WTC11 (cell line): ENCODE data around the gene NDUFV2.

Experiments used
- NFE2L1 ChIP-seq: sonication (generic); formaldehyde crosslinking; IDR thresholded peaks from 2 replicates; pipeline ENCODE4 v1.8.1; 2023; ENCODE audit warnings: missing genetic modification reagents
- TCF7 ChIP-seq: sonication (generic); formaldehyde crosslinking; IDR thresholded peaks from 2 replicates; pipeline ENCODE4 v1.8.0; 2022; ENCODE audit warnings: mild to moderate bottlenecking, low read depth, missing genetic modification reagents, moderate library complexity
- ZNF232 ChIP-seq: sonication (generic); formaldehyde crosslinking; IDR thresholded peaks from 2 replicates; pipeline ENCODE4 v1.8.0; 2022; ENCODE audit warnings: mild to moderate bottlenecking, missing genetic modification reagents
- TF ChIP-seq, protein P1 (sequence below): sonication (generic); formaldehyde crosslinking; conservative IDR thresholded peaks from 2 replicates; pipeline ENCODE4 v1.8.1; 2022; ENCODE audit warnings: mild to moderate bottlenecking, missing genetic modification reagents
- TF ChIP-seq, protein P2 (sequence below): sonication (generic); formaldehyde crosslinking; IDR thresholded peaks from 2 replicates; pipeline ENCODE4 v1.8.1; 2023; ENCODE audit warnings: mild to moderate bottlenecking, missing genetic modification reagents, moderate library complexity
- TF ChIP-seq, protein P3 (sequence below): fragments of 200-600 bp; IDR thresholded peaks from 2 replicates; pipeline ENCODE4 v1.8.0; 2022; ENCODE audit warnings: antibody characterized with exemption

DNA sequence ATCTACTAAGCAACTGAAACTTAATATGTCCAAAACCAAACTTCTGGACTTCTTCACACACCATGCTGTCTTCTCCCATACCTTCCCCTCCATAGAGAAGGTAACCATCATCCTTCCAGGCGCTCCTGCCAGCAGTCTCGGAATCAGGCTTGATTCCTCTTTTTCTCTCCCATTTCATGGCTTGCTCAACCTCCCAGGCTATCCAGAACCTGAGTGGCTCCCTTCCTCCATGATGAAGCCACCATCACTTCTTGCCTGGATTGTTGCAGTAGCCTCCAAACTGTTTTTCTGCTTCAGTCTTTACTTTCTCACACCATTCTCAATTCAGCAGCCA lies 40.1 kb upstream of the NDUFV2 start:
- TF ChIP-seq, protein P1, sequence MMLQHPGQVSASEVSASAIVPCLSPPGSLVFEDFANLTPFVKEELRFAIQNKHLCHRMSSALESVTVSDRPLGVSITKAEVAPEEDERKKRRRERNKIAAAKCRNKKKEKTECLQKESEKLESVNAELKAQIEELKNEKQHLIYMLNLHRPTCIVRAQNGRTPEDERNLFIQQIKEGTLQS (CRISPR knock-in tag), result no peak
- TF ChIP-seq NFE2L1, result no peak
- TF ChIP-seq, protein P2, sequence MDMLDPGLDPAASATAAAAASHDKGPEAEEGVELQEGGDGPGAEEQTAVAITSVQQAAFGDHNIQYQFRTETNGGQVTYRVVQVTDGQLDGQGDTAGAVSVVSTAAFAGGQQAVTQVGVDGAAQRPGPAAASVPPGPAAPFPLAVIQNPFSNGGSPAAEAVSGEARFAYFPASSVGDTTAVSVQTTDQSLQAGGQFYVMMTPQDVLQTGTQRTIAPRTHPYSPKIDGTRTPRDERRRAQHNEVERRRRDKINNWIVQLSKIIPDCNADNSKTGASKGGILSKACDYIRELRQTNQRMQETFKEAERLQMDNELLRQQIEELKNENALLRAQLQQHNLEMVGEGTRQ, result no peak
- TF ChIP-seq, protein P3, sequence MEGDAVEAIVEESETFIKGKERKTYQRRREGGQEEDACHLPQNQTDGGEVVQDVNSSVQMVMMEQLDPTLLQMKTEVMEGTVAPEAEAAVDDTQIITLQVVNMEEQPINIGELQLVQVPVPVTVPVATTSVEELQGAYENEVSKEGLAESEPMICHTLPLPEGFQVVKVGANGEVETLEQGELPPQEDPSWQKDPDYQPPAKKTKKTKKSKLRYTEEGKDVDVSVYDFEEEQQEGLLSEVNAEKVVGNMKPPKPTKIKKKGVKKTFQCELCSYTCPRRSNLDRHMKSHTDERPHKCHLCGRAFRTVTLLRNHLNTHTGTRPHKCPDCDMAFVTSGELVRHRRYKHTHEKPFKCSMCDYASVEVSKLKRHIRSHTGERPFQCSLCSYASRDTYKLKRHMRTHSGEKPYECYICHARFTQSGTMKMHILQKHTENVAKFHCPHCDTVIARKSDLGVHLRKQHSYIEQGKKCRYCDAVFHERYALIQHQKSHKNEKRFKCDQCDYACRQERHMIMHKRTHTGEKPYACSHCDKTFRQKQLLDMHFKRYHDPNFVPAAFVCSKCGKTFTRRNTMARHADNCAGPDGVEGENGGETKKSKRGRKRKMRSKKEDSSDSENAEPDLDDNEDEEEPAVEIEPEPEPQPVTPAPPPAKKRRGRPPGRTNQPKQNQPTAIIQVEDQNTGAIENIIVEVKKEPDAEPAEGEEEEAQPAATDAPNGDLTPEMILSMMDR, result no peak
- TF ChIP-seq TCF7 (CRISPR knock-in tag), result no peak
- no peak for TF ChIP-seq ZNF232
